ENCODE data around the gene SCARB1.

DNA sequence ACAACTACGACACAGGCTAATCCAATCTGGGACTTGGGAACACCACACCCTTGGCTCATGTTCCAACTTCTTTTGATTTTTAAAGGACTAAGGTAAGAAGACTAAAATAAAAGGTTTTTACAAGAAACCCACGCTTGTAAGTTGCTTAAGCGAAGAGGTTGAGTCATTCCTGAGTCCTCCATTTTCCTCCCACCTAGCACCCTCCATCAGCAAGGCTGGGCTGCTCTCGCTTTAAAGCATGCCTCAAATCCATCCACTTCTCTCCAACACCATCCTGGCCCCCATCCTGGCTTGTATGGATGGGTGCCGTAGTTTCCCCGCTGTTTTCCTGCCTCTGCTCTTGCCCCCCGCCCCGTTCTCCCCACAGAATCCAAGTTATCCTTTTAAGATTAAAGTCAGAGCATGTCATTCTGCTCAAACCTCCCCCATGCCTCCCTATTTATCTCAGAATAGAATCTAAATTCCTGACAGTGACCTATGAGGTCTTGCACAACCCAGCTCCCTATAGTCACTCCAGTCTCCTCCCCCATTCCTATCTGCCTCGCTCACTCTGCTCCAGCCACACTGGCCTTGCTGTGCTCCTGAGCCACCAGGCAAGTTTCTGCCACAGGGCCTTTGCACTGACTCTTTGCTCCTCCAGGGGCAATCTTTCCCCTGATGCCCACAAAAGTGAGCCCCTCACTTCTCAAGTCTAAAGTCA lies 34.5 kb downstream of the SCARB1 start:
- TF ChIP-seq, protein P1, sequence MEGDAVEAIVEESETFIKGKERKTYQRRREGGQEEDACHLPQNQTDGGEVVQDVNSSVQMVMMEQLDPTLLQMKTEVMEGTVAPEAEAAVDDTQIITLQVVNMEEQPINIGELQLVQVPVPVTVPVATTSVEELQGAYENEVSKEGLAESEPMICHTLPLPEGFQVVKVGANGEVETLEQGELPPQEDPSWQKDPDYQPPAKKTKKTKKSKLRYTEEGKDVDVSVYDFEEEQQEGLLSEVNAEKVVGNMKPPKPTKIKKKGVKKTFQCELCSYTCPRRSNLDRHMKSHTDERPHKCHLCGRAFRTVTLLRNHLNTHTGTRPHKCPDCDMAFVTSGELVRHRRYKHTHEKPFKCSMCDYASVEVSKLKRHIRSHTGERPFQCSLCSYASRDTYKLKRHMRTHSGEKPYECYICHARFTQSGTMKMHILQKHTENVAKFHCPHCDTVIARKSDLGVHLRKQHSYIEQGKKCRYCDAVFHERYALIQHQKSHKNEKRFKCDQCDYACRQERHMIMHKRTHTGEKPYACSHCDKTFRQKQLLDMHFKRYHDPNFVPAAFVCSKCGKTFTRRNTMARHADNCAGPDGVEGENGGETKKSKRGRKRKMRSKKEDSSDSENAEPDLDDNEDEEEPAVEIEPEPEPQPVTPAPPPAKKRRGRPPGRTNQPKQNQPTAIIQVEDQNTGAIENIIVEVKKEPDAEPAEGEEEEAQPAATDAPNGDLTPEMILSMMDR (IDR thresholded peaks at IDR 0.05; ENCODE audit: low read depth, low read length, poor library complexity, severe bottlenecking), result no peak
- TF ChIP-seq EZH2phosphoT487 (IDR thresholded peaks at IDR 0.05; ENCODE audit: borderline replicate concordance, low read length), result no peak
